Epithelial cell of proximal tubule (primary cell): ENCODE data around the gene PTPN2. TPM values are rescaled to one million over a fixed set of nuclear protein-coding genes. Genes with fewer than 3 reads are reported as not detected.
"Not testable (repeated sequence)": the region's sequence is repeated elsewhere in the genome, so short reads cannot be mapped to it uniquely, and the experiment has no call there.

Experiments used
- DNase-seq: peaks from one replicate; pipeline ENCODE4 v3.0.0-alpha.2; 2011; ENCODE audit warnings: low read depth
- H3K4me3 ChIP-seq: 2 replicates; pipeline ENCODE4 v1.5.1; 2011; ENCODE audit warnings: low read depth, mild to moderate bottlenecking, low read length
- total RNA-seq: library from RNA; depleted of rRNA; stranded (reverse); fragments of >200 nt; gene quantifications from 2 replicates; pipeline ENCODE4 v1.2.3, GENCODE V29; 2015
- TF ChIP-seq, protein P1 (sequence below): conservative IDR thresholded peaks from 2 replicates; pipeline ENCODE4 v1.5.1; 2012; ENCODE audit warnings: low read depth, mild to moderate bottlenecking, low read length

Gene PTPN2
- total RNA-seq, 1 donor from 2014 or later = 54.0 TPM

DNA sequence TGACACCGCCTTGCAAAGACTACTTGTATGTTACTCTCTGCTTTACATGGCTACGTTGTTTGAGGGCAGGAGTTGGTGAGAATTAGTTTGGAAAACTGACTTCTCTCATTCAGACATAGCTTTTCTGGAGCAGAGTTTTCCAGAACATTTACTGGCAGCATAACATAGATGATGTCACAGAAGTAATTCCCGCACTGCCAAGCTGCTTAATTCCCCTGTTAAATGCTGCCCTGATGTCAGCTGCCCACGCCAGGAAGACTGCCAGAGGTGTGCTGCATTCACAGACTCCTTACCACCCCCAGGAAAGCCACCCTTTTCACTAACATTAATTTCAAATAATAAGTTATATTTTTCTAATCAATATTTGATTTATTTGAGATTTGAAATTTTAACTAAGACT, 24.7 kb upstream of the PTPN2 start:
- no peak overlapping the region for H3K4me3 ChIP-seq
- TF ChIP-seq, protein P1, sequence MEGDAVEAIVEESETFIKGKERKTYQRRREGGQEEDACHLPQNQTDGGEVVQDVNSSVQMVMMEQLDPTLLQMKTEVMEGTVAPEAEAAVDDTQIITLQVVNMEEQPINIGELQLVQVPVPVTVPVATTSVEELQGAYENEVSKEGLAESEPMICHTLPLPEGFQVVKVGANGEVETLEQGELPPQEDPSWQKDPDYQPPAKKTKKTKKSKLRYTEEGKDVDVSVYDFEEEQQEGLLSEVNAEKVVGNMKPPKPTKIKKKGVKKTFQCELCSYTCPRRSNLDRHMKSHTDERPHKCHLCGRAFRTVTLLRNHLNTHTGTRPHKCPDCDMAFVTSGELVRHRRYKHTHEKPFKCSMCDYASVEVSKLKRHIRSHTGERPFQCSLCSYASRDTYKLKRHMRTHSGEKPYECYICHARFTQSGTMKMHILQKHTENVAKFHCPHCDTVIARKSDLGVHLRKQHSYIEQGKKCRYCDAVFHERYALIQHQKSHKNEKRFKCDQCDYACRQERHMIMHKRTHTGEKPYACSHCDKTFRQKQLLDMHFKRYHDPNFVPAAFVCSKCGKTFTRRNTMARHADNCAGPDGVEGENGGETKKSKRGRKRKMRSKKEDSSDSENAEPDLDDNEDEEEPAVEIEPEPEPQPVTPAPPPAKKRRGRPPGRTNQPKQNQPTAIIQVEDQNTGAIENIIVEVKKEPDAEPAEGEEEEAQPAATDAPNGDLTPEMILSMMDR = no peak
- DNase-seq = no peak

DNA sequence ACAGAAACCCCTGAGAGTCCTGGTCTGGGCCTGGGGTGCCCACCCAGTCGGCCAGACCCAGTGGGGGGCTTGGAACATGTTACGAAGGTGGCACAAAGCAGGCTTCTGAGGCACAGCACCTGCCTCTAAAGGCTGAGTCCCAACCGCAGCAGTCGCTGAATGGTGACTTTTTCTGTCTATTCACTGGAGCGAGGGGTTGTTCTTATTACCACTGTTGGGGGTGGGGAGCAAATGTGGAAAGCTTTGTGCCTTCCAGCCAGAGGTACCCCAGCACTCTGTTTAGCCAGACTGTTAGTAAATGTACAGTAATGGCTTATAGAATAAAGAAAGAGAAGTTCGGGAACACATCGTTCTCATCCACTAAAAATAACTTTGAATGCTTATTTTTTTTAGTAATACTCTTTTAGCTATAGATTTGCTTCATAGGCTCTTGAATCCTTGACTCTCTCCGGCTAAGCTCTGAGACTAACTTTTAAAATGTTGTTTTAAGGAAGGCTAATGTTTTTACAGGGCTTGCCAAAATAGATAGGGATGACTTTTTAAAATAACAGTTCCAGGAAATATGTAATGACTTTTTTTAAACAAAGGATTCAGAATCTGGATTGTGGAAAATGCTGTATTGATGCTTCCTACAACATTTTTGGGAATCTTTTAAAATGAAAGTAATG, 23.4 kb upstream of the PTPN2 start:
- H3K4me3 ChIP-seq = no peak overlapping the region
- DNase-seq = no peak
- TF ChIP-seq, protein P1 = no peak

DNA sequence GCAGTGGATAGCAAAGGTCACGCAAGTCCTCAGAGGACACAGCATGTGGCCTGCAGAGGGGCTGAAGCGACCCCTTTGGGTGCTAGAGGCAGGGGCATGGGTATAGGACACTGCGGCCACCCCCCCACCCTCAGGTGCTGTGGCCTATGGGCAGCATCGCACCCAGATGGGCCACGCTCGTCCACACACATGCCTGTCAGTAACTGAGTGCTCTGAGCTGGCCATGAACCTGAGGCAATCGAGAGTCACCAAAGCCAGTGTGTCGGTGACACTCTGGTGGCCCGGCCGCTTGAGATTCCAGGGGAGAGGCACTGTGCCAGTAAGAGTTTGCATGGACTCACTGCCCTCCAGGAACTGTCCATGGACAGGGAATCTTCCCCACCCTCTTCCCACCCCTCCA, 22.7 kb upstream of the PTPN2 start:
- DNase-seq = no peak
- no peak overlapping the region for H3K4me3 ChIP-seq
- TF ChIP-seq, protein P1 = no peak

GRCh38 chr18:12906119-12906518, 22.1 kb upstream of the PTPN2 start:
- H3K4me3 ChIP-seq = no peak overlapping the region
- no peak for DNase-seq
- TF ChIP-seq, protein P1 = no peak

DNA sequence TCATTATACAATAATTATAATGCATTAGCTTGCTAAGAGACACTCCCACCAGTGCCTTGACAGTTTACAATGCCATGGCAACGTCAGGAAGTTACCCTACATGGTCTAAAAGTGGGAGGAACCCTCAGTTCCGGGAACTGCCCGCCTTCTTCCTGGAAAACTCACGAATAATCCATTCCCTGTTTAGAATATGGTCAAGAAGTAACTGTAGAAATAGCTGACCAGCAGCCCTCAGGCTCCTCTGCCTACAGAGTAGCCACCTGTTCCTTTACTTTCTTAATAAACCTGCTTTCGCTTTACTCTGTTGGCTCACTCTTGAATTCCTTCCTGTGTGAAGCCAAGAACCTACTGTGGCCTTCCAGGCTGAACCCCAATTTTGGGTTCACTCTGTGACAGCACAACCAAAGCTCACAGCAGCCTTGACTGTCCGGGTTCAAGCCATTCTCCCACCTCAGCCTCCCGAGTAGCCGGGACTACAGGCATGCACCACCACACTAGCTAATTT, 20.0 kb upstream of the PTPN2 start:
- TF ChIP-seq, protein P1 = no peak
- no peak overlapping the region for H3K4me3 ChIP-seq
- DNase-seq = no peak

GRCh38 chr18:12901208-12901607, 17.2 kb upstream of the PTPN2 start:
- not testable (repeated sequence) for DNase-seq, H3K4me3 ChIP-seq

- not testable (repeated sequence) for H3K4me3 ChIP-seq, DNase-seq
These were observed 12.8 kb upstream of the PTPN2 start for GRCh38 chr18:12896784-12897333.

GRCh38 chr18:12895626-12896025, 11.6 kb upstream of the PTPN2 start:
- TF ChIP-seq, protein P1 = no peak
- H3K4me3 ChIP-seq = no peak overlapping the region
- DNase-seq = no peak
